Kidney (tissue), 14 donors: ENCODE measurements around the gene CMYA5. TPM values are rescaled to one million over a fixed set of nuclear protein-coding genes. Genes with fewer than 3 reads are reported as not detected.

ENCODE experiments used
- DNase-seq, 5 donors: peaks; one replicate each; pipeline ENCODE4 v3.0.0-alpha.2; 2013 to 2020
- FAIRE-seq: peaks from 2 replicates; lab custom pipeline; 2012; peaks lifted over from hg19 to GRCh38; lab: Jason Lieb, UNC
- H3K27ac ChIP-seq, 2 donors: one replicate each; pipeline ENCODE4 v1.7.0; 2013; ENCODE audit warnings: low read depth in 2 of 2, low read length in 2 of 2, inconsistent platforms in 1 of 2
- H3K27me3 ChIP-seq: one replicate; pipeline ENCODE4 v1.7.1; 2013; ENCODE audit warnings: low read length, inconsistent platforms; ENCODE audit not compliant: control insufficient read depth, insufficient read depth
- H3K36me3 ChIP-seq, 3 donors: one replicate each; pipeline versions ENCODE4 v1.7.0 to v1.7.1; 2013; ENCODE audit warnings: low read length in 3 of 3, control low read depth in 1 of 3, inconsistent platforms in 1 of 3; ENCODE audit not compliant: insufficient read depth in 3 of 3, control insufficient read depth in 2 of 3
- H3K4me1 ChIP-seq, 3 donors: one replicate each; pipeline versions ENCODE4 v1.7.0 to v1.7.1; 2013; ENCODE audit warnings: low read length in 3 of 3, inconsistent platforms in 1 of 3, low read depth in 1 of 3; ENCODE audit not compliant: control insufficient read depth in 2 of 3, insufficient read depth in 2 of 3
- H3K4me3 ChIP-seq, 3 donors: one replicate each; pipeline versions ENCODE4 v1.7.0 to v1.8.1; 2013; ENCODE audit warnings: low read length in 3 of 3, control low read depth in 1 of 3, inconsistent platforms in 1 of 3
- H3K9ac ChIP-seq, 3 donors: one replicate each; pipeline versions ENCODE4 v1.7.0 to v1.7.1; 2013; ENCODE audit warnings: low read length in 3 of 3, control low read depth in 1 of 3, inconsistent platforms in 1 of 3
- H3K9me3 ChIP-seq, 3 donors: one replicate each; pipeline versions ENCODE4 v1.7.0 to v1.7.1; 2013; ENCODE audit warnings: low read length in 3 of 3, control low read depth in 1 of 3, inconsistent platforms in 1 of 3; ENCODE audit not compliant: control insufficient read depth in 2 of 3, insufficient read depth in 1 of 3
- CTCF ChIP-seq: IDR thresholded peaks from 3 replicates; pipeline ENCODE4 v1.5.1; 2012; ENCODE audit warnings: mild to moderate bottlenecking, moderate library complexity, borderline replicate concordance; ENCODE audit not compliant: insufficient read depth; ENCODE audit errors: extremely low read depth
- intact Hi-C: fragments of 100-400 bp; cut with DNase I; formaldehyde crosslinking; loops from one replicate; pipeline ENCODE4 v1.11.1; 2022
- polyA plus RNA-seq: library from polyadenylated mRNA; stranded (reverse); fragments of 350-450 nt; fragmentation: Illumina TruSeq; extraction: RNeasy Lipid Tissue Mini Kit (QIAGEN cat#74804); gene quantifications from one replicate; pipeline ENCODE4 v1.2.3, GENCODE V29; 2014; ENCODE audit warnings: low read depth, low replicate concordance; ENCODE audit not compliant: insufficient read depth
- total RNA-seq: library from RNA; stranded (reverse); fragmentation: NEBNext Ultra II Directional; extraction: Animal tissue kit (Norgen Biotek cat#: 25700); gene quantifications from one replicate; pipeline ENCODE4 v1.2.1, GENCODE V29; 2021
- donor health status: control.
- donor health status: control.
- donor health status: control.
- donor health status: control.
- donor health status: control.
- donor health status: DM: yes; HTN: yes; CAD: no.
- donor health status: Normal renal cell carcinoma (clear cell type).

CMYA5 gene
- total and polyA plus RNA-seq, 2 donors from 2014 or later = 6.1 to 6.5 TPM

GRCh38 chr5:79685627-79686026, 4.0 kb upstream of the CMYA5 start:
- Histone ChIP-seq H3K36me3 (peaks cover 0 to 18% (median 0%) of the 10 kb centered on the region in 3 donors), H3K4me1 (peaks cover 0 to 4% (median 3%) of the 10 kb centered on the region in 3 donors), H3K9ac (no peak overlapping the region), H3K9me3 (no peaks in the 10 kb centered on the region), H3K27ac (no peak overlapping the region), H3K27me3 (no peaks in the 10 kb centered on the region), H3K4me3 (no peak overlapping the region)
- no peak for FAIRE-seq
- TF ChIP-seq CTCF = no peak
- intact Hi-C loops = no loop called here
- DNase-seq = no peak

- intact Hi-C loops = no loop called here
- DNase-seq (no peak), FAIRE-seq (no peak)
- TF ChIP-seq CTCF = no peak
- Histone ChIP-seq H3K27me3 (no peaks in the 10 kb centered on the region), H3K4me3 (no peak overlapping the region), H3K36me3 (peaks cover 0 to 17% (median 0%) of the 10 kb centered on the region in 3 donors), H3K27ac (no peak overlapping the region), H3K4me1 (peaks cover 0 to 8% (median 4%) of the 10 kb centered on the region in 3 donors), H3K9ac (no peak overlapping the region), H3K9me3 (no peaks in the 10 kb centered on the region)
Observed at GRCh38 chr5:79686799-79687198, 2.8 kb upstream of the CMYA5 start.

GRCh38 chr5:79687889-79688288, 1.7 kb upstream of the CMYA5 start:
- DNase-seq (no peak), FAIRE-seq (no peak)
- Histone ChIP-seq H3K4me3 (no peak overlapping the region), H3K9me3 (no peaks in the 10 kb centered on the region), H3K4me1 (peaks cover 0 to 8% (median 4%) of the 10 kb centered on the region in 3 donors), H3K9ac (no peak overlapping the region), H3K27me3 (no peaks in the 10 kb centered on the region), H3K36me3 (peaks cover 0 to 7% (median 0%) of the 10 kb centered on the region in 3 donors), H3K27ac (no peak overlapping the region)
- no peak for TF ChIP-seq CTCF
- intact Hi-C loops = no loop called here

- peak overlapping the region in 2 of 3 donors; percentile 2 to 77 for H3K4me3 ChIP-seq
- intact Hi-C loops = no loop called here
Observed at GRCh38 chr5:79691007-79691406, 1.4 kb downstream of the CMYA5 start.

More at GRCh38 chr5:79691007-79691406, 1.4 kb downstream of the CMYA5 start:
- peak overlapping the region in 1 of 2 donors; percentile 81 for H3K27ac ChIP-seq
- peaks cover 0 to 8% (median 4%) of the 10 kb centered on the region in 3 donors for H3K4me1 ChIP-seq
- no peaks in the 10 kb centered on the region for H3K27me3 ChIP-seq
- DNase-seq (no peak), FAIRE-seq (no peak)
- no peaks in the 10 kb centered on the region for H3K9me3 ChIP-seq
- H3K36me3 ChIP-seq = no peaks in the 10 kb centered on the region
- H3K9ac ChIP-seq = peak overlapping the region in 1 of 3 donors; percentile 77
- TF ChIP-seq CTCF = no peak
